IgD-negative memory B cell (primary cell): ENCODE results near the gene NCLN. TPM values are rescaled to one million over a fixed set of nuclear protein-coding genes. Genes with fewer than 3 reads are reported as not detected.
"Not testable (repeated sequence)": the region's sequence is repeated elsewhere in the genome, so short reads cannot be mapped to it uniquely, and the experiment has no call there.

Experiments
- H3K27ac Mint-ChIP-seq, 3 donors: one replicate each; pipeline ENCODE4 v1.8.0; 2020 to 2022; ENCODE audit warnings: mild to moderate bottlenecking in 3 of 3, mixed read lengths in 3 of 3, moderate library complexity in 1 of 3
- H3K27me3 Mint-ChIP-seq: one replicate; pipeline ENCODE4 v1.8.0; 2021; ENCODE audit warnings: mixed read lengths
- H3K36me3 Mint-ChIP-seq: one replicate; pipeline ENCODE4 v1.8.0; 2020; ENCODE audit warnings: mild to moderate bottlenecking, mixed read lengths
- H3K4me1 Mint-ChIP-seq, 3 donors: one replicate each; pipeline ENCODE4 v1.8.0; 2020 to 2022; ENCODE audit warnings: mixed read lengths in 3 of 3, mild to moderate bottlenecking in 1 of 3
- H3K4me3 Mint-ChIP-seq, 4 donors: one replicate each; pipeline ENCODE4 v1.8.0; 2020 to 2022; ENCODE audit warnings: mild to moderate bottlenecking in 4 of 4, mixed read lengths in 4 of 4, moderate library complexity in 3 of 4
- H3K9me3 Mint-ChIP-seq, 3 donors: one replicate each; pipeline ENCODE4 v1.8.0; 2020 to 2021; ENCODE audit warnings: mixed read lengths in 3 of 3, mild to moderate bottlenecking in 1 of 3
- polyA plus RNA-seq: library from polyadenylated mRNA; unstranded; fragments of 300-500 nt; fragmentation: Illumina TruSeq; gene quantifications from one replicate; pipeline ENCODE4 v1.2.3, GENCODE V29; 2021

Gene NCLN
- polyA plus RNA-seq, 1 donor from 2014 or later = 29.9 TPM

DNA sequence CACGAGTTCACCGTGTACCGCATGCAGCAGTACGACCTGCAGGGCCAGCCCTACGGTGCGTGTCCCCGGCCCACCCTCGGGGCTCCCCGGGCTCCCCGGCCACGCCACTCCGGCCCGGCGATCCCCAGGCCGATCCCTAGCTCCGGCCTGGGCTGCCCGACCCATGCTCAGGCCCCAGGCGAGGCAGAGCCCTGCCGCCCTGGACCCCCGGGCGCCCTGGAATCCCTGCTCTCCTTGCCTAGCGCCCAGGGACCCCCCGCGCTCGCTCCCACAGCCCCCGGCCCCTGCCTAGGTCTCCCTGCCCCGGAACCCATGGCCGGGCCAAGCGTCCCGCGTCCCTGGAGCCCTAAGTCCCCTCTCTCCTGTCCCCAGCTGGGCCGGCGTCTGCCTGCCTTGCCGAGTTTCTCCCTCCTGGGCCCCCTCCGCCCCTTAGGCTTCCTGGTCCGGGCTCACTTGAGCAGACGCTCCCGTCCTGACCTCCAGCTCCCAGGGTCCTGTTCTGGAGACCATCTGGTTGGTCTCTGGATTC is 494 bp downstream of the NCLN start:
- H3K27ac Mint-ChIP-seq = peak overlapping the region in 1 of 3 donors; percentile 70
- H3K36me3 Mint-ChIP-seq = no peaks in the 10 kb centered on the region
- no peaks in the 10 kb centered on the region for H3K9me3 Mint-ChIP-seq
- peak overlapping the region; percentile 83 to 94 (median 86) for H3K4me3 Mint-ChIP-seq
- H3K4me1 Mint-ChIP-seq = peaks cover 14 to 40% (median 25%) of the 10 kb centered on the region in 3 donors
- H3K27me3 Mint-ChIP-seq = no peaks in the 10 kb centered on the region

DNA sequence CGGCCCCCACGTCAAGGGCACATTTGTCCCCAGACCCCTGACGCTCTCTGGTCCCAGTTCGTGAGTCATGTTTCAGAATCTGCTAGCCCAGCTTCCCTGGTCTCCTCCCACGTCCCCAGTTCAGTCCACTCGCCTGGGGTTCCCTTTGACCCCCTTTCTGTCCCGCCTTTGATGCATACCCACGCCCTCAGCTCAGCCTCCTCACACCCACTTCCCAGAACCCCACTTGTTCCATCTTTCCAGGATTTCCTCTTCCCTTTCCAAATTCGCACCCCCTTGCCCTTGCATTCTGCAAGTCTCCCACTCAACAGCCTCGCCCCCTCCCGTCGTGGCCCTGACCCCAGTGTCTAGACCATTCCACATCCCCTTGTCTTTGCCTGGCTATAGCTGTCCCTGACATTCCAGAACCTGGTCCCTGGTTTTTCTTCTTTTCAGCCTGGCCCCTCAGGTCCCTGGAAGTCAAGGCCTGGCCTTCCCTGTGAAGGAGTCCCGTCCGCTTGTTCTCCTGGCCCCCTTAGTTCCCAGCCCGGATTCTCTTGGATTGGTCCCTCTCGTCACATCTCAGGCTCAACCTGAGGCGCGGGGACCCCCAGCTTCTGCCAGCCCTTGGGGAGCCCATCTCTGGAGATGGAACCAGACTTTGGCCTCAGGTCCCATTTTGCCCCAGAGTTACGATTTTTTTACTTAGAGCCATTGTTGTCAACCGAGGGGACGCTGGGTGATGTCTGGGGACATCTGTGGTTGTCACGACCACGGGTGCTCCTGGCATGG is 1.3 kb downstream of the NCLN start:
- H3K4me3 Mint-ChIP-seq = peak overlapping the region; percentile 83 to 94 (median 86)
- no peaks in the 10 kb centered on the region for H3K36me3 Mint-ChIP-seq
- peak overlapping the region in 1 of 3 donors; percentile 70 for H3K27ac Mint-ChIP-seq
- H3K4me1 Mint-ChIP-seq = peaks cover 14 to 40% (median 25%) of the 10 kb centered on the region in 3 donors
- no peaks in the 10 kb centered on the region for H3K27me3 Mint-ChIP-seq
- no peaks in the 10 kb centered on the region for H3K9me3 Mint-ChIP-seq

DNA sequence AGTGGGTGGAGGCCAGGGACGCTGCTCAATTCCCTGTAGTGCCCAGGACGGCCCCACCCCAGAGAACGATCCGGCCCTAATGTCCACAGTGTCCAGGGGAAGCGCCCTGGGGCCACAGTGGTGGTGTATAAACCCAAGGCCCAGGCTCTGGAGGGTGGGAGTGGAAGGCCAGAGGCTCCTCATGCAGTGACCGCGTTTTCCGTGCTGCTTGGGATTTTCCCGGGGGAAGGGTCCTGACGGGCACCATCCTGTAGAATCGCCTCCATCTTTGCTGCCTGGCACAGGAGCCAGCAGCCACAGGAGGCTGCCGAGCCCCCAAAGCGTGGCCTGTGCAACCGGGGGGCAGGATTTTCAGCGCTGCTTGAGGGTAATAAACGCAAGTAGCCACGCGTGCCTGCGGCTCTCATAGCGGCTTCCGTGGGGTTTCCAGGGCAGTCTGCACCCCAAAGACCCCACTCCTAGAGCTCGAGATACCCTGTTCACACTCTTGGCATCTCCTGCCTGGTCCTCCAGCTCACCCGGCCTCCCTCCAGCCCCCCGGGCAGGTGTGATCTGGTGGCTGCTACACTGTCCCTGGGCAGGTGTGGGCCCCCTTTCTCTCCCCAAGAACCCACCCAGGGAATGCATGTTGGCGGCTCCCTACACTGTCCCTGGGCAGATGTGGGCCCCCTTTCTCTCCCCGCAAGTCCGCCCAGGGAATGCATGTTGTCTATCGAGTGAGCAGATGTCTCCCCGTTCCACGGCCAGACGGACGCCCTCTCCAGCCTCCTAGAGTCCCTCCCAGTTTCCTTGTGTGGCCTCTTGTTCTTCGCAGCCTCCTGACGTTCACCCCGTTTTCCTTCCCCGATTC is 2.2 kb downstream of the NCLN start:
- no peaks in the 10 kb centered on the region for H3K9me3 Mint-ChIP-seq
- H3K27me3 Mint-ChIP-seq = no peaks in the 10 kb centered on the region
- H3K4me3 Mint-ChIP-seq = peak overlapping the region; percentile 68 to 88 (median 82)
- no peaks in the 10 kb centered on the region for H3K36me3 Mint-ChIP-seq
- peak overlapping the region in 1 of 3 donors; percentile 62 for H3K27ac Mint-ChIP-seq
- peaks cover 14 to 37% (median 23%) of the 10 kb centered on the region in 3 donors for H3K4me1 Mint-ChIP-seq

DNA sequence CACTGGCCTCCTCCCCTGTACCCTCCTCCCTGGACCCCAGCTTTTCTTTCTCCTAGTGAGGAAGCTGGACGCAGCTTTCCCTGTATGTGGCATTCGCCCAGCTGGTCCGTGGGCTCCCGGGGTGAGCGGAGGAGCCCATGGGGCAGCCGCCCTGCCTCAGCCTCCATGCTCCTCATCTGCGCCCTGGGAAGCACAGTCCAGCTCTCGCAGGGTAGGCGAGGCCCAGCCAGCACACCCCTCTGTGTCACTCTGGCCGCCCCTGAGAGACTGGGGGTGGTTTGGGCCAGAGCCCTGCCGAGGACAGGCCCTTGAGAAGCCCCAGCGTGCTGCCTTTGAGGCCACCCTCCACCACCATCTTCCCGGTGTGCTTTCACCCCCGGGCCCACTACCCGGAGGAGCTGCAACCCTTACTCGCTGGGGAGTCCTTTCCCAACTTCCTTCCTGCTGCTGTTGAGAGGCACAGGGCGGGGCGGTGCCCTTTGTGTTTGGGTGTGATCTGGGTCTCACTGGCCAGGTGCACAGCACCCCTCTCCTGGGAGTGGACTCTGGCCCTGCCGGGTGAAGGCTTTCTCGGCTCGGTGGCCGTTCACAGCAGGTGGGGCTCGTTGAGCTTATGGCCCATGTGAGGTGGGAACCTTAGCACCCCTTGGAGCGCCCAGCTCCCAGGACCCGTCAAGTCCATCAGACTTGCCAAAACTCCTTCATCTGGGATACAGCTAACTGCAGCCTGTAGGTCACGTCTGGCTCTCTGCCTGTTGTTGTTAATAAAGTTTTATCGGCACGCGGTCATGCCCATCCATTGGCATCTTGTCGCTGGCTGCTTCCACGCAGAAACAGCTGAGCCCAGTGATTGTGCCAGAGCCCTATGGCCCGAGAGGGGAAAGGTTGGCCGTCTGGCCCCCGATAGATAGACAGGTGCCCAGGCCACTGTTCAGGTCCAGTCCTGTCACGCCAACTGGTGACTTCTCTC is 3.2 kb downstream of the NCLN start:
- Mint-ChIP-seq H3K27ac (peak overlapping the region in 1 of 3 donors; percentile 62), H3K9me3 (no peaks in the 10 kb centered on the region), H3K36me3 (no peaks in the 10 kb centered on the region), H3K4me1 (peaks cover 12 to 32% (median 21%) of the 10 kb centered on the region in 3 donors), H3K4me3 (peak overlapping the region; percentile 30 to 88 (median 78)), H3K27me3 (no peaks in the 10 kb centered on the region)

DNA sequence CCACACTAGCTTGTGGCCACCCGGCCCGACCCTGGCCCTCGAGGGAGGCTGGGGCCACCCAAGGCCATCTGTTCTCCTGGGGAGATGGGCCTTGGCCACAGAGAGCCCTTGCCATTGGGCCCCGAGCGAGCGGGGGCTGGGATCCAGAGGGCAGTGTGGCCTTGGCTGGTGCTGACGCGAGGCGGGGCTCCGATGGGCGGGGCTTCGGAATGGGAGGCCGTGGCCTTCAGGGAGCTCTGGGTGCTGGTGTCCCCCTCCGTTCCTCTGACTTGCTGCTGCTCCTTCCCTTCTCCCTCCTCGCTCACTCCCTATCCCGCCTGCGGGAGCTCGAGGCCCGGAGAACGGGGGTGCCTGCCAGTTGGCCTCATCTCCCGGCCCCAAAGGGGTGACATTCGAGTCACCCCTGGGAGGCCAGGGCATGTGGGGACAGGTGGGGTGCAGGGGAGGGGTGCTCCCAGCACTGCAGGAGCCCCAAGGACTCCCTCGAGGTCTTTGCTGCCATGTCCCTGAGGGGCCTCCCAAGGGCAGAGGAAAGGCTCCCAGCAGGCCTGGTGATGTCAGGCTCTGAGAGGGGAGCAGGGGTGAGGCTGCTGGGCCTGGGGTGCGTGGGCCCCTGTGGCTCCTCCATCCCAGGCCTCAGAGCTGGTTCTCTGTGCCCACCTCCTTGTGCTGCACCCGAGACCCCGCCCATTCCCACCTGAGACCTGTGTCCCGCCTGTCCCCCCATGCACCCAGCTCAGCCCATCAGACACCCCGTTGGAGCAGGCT is 4.2 kb downstream of the NCLN start:
- Mint-ChIP-seq H3K4me1 (peaks cover 7 to 22% (median 14%) of the 10 kb centered on the region in 3 donors), H3K4me3 (no peak overlapping the region), H3K9me3 (no peaks in the 10 kb centered on the region), H3K36me3 (peaks cover 4% of the 10 kb centered on the region), H3K27me3 (no peaks in the 10 kb centered on the region), H3K27ac (no peak overlapping the region)

DNA sequence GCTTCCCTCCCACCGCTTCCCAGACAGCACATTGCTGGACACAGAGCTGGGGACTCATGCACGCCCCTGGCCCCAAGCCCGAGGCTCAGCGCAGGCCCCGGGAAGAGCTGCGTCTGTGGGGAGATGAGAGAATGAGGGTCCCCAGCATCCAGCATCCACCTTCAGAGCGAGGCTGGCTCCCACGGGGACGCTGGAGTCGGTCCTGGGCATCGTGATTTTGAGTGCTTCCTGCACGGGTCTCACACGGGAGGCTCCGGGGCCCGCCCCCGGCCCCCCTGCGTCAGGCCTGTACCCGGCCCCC is 4.7 kb downstream of the NCLN start:
- Mint-ChIP-seq H3K9me3 (no peaks in the 10 kb centered on the region), H3K27ac (no peak overlapping the region), H3K36me3 (peaks cover 4% of the 10 kb centered on the region), H3K27me3 (no peaks in the 10 kb centered on the region), H3K4me1 (peaks cover 3 to 18% (median 10%) of the 10 kb centered on the region in 3 donors), H3K4me3 (no peak overlapping the region)

DNA sequence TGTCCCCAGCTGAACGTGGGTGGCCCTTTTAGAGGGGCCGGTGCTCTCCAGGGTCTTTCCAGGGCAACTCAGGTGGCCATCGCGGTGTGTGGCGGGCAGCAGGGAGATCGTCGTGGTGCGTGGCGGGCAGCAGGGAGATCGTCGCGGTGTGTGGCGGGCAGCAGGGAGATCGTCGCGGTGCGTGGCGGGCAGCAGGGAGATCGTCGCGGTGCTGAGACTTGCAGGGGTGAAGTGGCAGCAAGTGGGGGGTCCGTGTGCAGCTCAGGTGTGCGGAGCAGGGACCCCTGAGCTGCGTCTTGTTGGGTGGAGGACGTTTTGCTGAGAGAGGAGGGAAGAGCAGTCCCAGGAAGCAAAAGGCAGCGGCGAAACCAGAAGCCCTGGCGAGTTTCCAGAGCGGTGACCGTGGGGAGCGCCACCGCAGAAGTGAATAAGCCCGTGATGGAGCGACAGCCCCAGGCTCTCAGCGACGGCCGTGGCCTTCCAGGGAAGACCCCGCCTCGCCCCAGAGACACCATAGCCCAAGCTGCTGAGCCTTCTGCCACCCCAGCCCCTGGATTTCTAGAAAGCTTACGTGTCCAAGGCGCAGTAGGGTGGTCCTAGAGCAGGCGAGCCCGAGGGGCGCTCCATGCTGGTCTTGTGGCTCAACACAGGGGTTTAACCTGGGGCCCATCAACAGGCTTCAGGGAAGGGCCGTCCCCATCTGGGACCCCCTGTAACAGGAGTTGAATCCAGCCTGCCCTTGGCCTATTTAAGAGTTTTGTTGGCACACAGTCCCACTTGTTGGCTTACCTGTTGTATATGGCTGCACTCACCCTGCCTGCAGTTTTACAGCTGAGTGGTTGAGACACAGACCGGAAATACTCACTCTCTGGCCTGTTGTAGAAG is 5.4 kb downstream of the NCLN start:
- H3K36me3 Mint-ChIP-seq = peaks cover 4% of the 10 kb centered on the region
- peak overlapping the region in 1 of 4 donors; percentile 68 for H3K4me3 Mint-ChIP-seq
- H3K27me3 Mint-ChIP-seq = no peaks in the 10 kb centered on the region
- H3K9me3 Mint-ChIP-seq = no peaks in the 10 kb centered on the region
- H3K27ac Mint-ChIP-seq = peak overlapping the region in 2 of 3 donors; percentile 27 to 39
- peaks cover 0 to 17% (median 9%) of the 10 kb centered on the region in 3 donors for H3K4me1 Mint-ChIP-seq

DNA sequence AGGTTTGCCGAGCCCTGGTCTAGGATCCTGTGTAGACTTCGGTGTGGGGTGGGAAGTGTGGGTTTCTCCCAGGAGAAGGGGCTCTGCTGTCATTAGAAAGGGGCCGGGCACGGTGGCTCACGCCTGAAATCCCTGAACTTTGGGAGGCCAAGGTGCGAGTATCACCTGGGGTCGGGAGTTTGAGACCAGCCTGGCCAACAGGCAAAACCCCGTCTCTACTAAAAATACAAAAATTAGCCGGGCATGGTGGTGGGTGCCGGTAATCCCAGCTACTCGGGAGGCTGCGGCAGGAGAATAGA is 6.0 kb downstream of the NCLN start:
- H3K36me3 Mint-ChIP-seq, H3K4me3 Mint-ChIP-seq, H3K27me3 Mint-ChIP-seq, H3K9me3 Mint-ChIP-seq: not testable (repeated sequence)
- Mint-ChIP-seq H3K4me1 (peaks cover 0 to 15% (median 7%) of the 10 kb centered on the region in 3 donors), H3K27ac (peak overlapping the region in 1 of 3 donors; percentile 39)

DNA sequence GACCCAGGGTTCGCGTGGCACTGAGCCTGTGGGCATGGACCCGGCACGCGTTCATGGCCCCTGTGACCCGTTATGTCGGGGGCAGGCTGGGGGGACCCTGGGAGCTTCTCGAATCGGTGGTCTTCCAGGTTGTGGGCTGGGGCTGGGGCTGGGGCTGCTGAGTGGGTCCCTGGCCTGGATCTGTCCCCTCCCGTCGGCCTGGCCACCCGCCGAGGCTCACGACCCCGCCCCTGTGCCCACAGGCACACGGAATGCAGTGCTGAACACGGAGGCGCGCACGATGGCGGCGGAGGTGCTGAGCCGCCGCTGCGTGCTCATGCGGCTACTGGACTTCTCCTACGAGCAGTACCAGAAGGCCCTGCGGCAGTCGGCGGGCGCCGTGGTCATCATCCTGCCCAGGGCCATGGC is 6.5 kb downstream of the NCLN start:
- Mint-ChIP-seq H3K27me3 (no peaks in the 10 kb centered on the region), H3K27ac (no peak overlapping the region), H3K9me3 (no peaks in the 10 kb centered on the region), H3K4me3 (no peak overlapping the region), H3K4me1 (peaks cover 0 to 10% (median 4%) of the 10 kb centered on the region in 3 donors), H3K36me3 (peaks cover 4% of the 10 kb centered on the region)

DNA sequence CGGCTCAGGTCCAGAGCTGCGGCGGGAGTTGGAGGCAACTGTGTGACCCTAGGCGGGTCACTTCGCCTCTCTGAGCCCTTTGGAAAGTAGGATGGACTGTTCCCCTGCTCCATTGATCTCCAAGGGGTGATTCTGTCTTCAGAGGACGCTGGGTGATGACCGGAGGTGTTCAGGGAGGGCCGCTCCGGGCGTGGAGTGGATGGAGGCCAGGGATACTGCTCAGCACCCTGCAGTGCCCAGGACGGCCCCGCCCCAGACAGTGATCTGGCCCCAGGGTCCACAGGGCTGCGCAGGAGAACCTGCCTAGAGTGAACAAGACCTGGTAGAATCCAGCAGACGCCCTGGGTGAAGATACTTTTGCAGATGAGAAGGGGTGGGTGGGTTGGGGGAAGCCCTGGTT is 7.0 kb downstream of the NCLN start:
- Mint-ChIP-seq H3K36me3 (peaks cover 4% of the 10 kb centered on the region), H3K4me1 (peaks cover 0 to 7% (median 4%) of the 10 kb centered on the region in 3 donors), H3K4me3 (no peak overlapping the region), H3K27ac (no peak overlapping the region), H3K9me3 (no peaks in the 10 kb centered on the region), H3K27me3 (no peaks in the 10 kb centered on the region)

DNA sequence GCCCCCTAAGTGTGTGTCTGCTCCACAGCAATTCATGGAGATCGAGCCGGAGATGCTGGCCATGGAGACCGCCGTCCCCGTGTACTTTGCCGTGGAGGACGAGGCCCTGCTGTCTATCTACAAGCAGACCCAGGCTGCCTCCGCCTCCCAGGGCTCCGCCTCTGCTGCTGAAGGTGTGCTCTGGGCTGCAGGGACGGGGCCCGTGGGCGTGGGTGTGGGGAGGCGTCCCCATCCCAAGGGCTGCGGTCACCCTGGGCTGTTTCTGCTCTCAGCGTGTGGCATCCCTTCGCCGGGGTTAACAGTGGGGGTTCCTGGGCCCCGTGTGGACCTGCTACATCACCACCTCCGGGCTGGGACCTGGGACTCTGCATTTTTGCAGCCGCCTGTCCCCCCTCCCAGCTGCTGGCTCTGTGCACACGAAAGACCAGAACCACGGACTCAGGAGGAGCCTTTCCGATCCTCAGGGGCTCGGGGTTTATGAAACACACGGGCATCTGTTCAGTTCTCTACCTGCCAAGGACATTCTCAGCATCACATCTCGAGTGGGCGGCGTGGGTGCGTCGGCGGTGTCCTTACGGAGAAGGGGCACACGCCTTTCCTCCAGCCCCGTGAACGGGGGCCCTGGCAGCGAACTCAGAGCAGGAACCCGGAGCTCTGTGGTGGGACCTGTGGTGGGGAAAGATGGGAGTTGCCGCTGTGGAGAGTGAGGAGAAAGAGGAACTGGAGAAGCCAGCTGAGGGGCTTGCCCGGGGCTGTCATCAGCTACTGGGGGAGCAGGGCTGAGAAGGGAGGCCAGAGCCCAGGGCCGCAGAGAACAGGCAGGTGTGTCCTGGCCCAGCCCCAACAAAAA is 7.8 kb downstream of the NCLN start:
- no peaks in the 10 kb centered on the region for H3K27me3 Mint-ChIP-seq
- H3K9me3 Mint-ChIP-seq = no peaks in the 10 kb centered on the region
- H3K27ac Mint-ChIP-seq = peak overlapping the region in 1 of 3 donors; percentile 21
- peak overlapping the region in 1 of 4 donors; percentile 30 for H3K4me3 Mint-ChIP-seq
- peaks cover 4% of the 10 kb centered on the region for H3K36me3 Mint-ChIP-seq
- H3K4me1 Mint-ChIP-seq = peaks cover 0 to 5% (median 4%) of the 10 kb centered on the region in 3 donors
